ENCODE measurements around the gene ARAP3.

DNA sequence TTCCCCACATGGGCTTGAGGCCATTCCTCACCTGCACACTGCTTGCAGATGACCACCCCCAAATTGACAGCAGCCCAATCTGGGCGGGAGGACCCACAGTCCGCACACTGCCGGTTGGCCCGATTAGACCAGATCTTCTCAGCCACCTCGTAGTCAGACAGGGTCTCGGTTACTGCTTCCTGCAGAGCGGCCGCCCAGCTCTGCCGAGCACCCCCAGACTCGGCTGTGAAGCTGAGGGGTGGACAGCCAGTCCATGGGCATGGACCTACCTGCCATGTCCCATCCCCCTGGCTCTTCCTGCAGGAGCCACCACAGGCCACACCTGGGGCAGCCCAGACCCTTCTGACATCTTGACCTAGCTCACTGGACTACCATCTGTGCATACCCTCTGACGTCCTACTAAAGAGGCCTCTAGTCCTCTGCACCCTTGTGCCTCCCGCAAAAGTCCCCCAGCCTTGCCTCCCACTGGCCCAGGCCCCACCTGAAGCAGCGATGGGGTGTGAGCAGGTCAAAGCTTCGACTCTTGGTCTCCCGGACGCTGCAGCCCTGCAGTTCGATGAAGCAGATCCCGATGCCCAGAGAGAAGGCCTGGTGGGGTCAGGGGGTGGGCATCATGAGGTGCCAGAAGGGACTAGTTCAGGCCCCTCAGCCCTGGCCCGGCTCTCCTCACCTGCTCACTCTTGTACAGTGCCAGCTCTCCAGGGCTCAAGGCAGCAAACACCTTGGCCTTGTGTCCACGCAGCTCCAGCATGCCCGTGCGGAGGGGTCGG lies 9.8 kb downstream of the ARAP3 start:
- TF ChIP-seq, protein P1, sequence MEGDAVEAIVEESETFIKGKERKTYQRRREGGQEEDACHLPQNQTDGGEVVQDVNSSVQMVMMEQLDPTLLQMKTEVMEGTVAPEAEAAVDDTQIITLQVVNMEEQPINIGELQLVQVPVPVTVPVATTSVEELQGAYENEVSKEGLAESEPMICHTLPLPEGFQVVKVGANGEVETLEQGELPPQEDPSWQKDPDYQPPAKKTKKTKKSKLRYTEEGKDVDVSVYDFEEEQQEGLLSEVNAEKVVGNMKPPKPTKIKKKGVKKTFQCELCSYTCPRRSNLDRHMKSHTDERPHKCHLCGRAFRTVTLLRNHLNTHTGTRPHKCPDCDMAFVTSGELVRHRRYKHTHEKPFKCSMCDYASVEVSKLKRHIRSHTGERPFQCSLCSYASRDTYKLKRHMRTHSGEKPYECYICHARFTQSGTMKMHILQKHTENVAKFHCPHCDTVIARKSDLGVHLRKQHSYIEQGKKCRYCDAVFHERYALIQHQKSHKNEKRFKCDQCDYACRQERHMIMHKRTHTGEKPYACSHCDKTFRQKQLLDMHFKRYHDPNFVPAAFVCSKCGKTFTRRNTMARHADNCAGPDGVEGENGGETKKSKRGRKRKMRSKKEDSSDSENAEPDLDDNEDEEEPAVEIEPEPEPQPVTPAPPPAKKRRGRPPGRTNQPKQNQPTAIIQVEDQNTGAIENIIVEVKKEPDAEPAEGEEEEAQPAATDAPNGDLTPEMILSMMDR (IDR thresholded peaks at IDR 0.05; ENCODE audit: insufficient read depth, low read depth, low read length), result no peak
- TF ChIP-seq EZH2 (IDR thresholded peaks at IDR 0.05; ENCODE audit: insufficient read depth, low read length), result no peak
